KMS-11 (cell line): ENCODE results near the gene CYB5RL.

Experiments
- H2AFZ ChIP-seq: fragments of 200-600 bp; sonication (generic); 2 replicates; pipeline ENCODE4 v1.6.1; 2016; ENCODE audit warnings: antibody characterized with exemption, mixed run types, low read depth
- H3K27ac ChIP-seq: fragments of 200-600 bp; sonication (generic); 2 replicates; pipeline ENCODE4 v1.6.1; 2016; ENCODE audit warnings: mild to moderate bottlenecking, mixed run types
- H3K27me3 ChIP-seq: fragments of 200-600 bp; sonication (generic); 2 replicates; pipeline ENCODE4 v1.6.1; 2017; ENCODE audit warnings: mild to moderate bottlenecking, low read depth, mixed run types, moderate library complexity; ENCODE audit not compliant: insufficient read depth
- H3K36me3 ChIP-seq: fragments of 200-600 bp; sonication (generic); 2 replicates; pipeline ENCODE4 v1.6.1; 2017; ENCODE audit warnings: mild to moderate bottlenecking, mixed run types; ENCODE audit not compliant: insufficient read depth
- H3K4me1 ChIP-seq: fragments of 200-600 bp; sonication (generic); 2 replicates; pipeline ENCODE4 v1.6.1; 2016; ENCODE audit warnings: mild to moderate bottlenecking, low read depth, mixed run types; ENCODE audit not compliant: poor library complexity, severe bottlenecking
- H3K4me2 ChIP-seq: fragments of 200-600 bp; sonication (generic); 2 replicates; pipeline ENCODE4 v1.7.0; 2016; ENCODE audit warnings: mild to moderate bottlenecking, mixed run types
- H3K4me3 ChIP-seq: fragments of 200-600 bp; sonication (generic); IDR thresholded peaks from 2 replicates; pipeline ENCODE4 v1.6.1; 2017; ENCODE audit warnings: low read depth, low read length, mixed read lengths; ENCODE audit not compliant: insufficient read depth
- H3K79me2 ChIP-seq: fragments of 200-600 bp; sonication (generic); 2 replicates; pipeline ENCODE4 v1.6.1; 2016; ENCODE audit warnings: low read depth, mixed run types; ENCODE audit not compliant: insufficient read depth
- H3K9ac ChIP-seq: fragments of 200-600 bp; sonication (generic); 2 replicates; pipeline ENCODE4 v1.6.1; 2016; ENCODE audit warnings: mild to moderate bottlenecking, mixed run types
- H4K20me1 ChIP-seq: fragments of 200-600 bp; sonication (generic); 2 replicates; pipeline ENCODE4 v1.6.1; 2016; ENCODE audit warnings: mild to moderate bottlenecking, mixed run types; ENCODE audit not compliant: insufficient read depth
- CTCF ChIP-seq: fragments of 200-600 bp; sonication (generic); conservative IDR thresholded peaks from 2 replicates; pipeline ENCODE4 v1.6.1; 2017; ENCODE audit warnings: low read depth, mild to moderate bottlenecking, antibody characterized with exemption, low read length, moderate library complexity, mixed read lengths

Gene CYB5RL

GRCh38 chr1:54240741-54241335, 41.0 kb upstream of the CYB5RL start:
- no peaks in the 10 kb centered on the region for H3K79me2 ChIP-seq
- TF ChIP-seq CTCF: no peak
- no peak overlapping the region for H3K4me2 ChIP-seq
- no peak overlapping the region for H2AFZ ChIP-seq
- no peaks in the 10 kb centered on the region for H3K4me1 ChIP-seq
- no peak overlapping the region for H3K9ac ChIP-seq
- no peaks in the 10 kb centered on the region for H3K27me3 ChIP-seq
- no peaks in the 10 kb centered on the region for H4K20me1 ChIP-seq
- no peak overlapping the region for H3K27ac ChIP-seq
- H3K36me3 ChIP-seq: no peaks in the 10 kb centered on the region
- no peak overlapping the region for H3K4me3 ChIP-seq

DNA sequence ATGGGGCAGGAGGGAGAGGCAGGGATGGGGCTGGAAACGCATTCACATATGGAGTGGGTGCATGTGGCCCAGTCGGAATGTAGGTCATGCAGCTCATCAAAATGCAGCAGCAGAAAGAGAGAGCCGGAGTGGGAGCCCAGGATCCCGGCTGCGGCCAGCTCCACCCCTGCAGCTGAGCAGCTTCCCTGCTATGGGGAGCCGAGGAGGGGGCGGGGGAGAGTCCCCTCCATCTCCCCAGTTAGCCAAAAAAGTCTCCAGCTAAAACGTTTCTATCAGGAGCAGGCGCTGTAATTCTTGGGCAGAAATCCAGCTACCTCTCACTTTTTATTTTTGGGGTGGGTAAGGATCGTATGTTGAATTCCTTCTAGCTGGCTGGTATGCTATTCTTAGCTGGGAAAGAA, 39.8 kb upstream of the CYB5RL start:
- Histone ChIP-seq H3K36me3 (no peaks in the 10 kb centered on the region), H2AFZ (no peak overlapping the region), H3K79me2 (no peaks in the 10 kb centered on the region), H3K27me3 (no peaks in the 10 kb centered on the region), H3K9ac (no peak overlapping the region), H3K27ac (no peak overlapping the region), H4K20me1 (no peaks in the 10 kb centered on the region), H3K4me3 (no peak overlapping the region), H3K4me2 (no peak overlapping the region), H3K4me1 (no peaks in the 10 kb centered on the region)
- TF ChIP-seq CTCF: no peak

GRCh38 chr1:54239035-54239383, 39.2 kb upstream of the CYB5RL start:
- H3K4me1 ChIP-seq: no peaks in the 10 kb centered on the region
- no peak overlapping the region for H2AFZ ChIP-seq
- H4K20me1 ChIP-seq: no peaks in the 10 kb centered on the region
- TF ChIP-seq CTCF: no peak
- H3K36me3 ChIP-seq: no peaks in the 10 kb centered on the region
- H3K79me2 ChIP-seq: no peaks in the 10 kb centered on the region
- no peak overlapping the region for H3K9ac ChIP-seq
- no peak overlapping the region for H3K4me3 ChIP-seq
- H3K4me2 ChIP-seq: no peak overlapping the region
- no peaks in the 10 kb centered on the region for H3K27me3 ChIP-seq
- no peak overlapping the region for H3K27ac ChIP-seq

- Histone ChIP-seq H3K79me2 (no peaks in the 10 kb centered on the region), H3K4me1 (no peaks in the 10 kb centered on the region), H2AFZ (no peak overlapping the region), H3K9ac (no peak overlapping the region), H3K4me2 (no peak overlapping the region), H3K27me3 (no peaks in the 10 kb centered on the region), H3K4me3 (no peak overlapping the region), H3K27ac (no peak overlapping the region), H3K36me3 (no peaks in the 10 kb centered on the region), H4K20me1 (no peaks in the 10 kb centered on the region)
- no peak for TF ChIP-seq CTCF
These were observed 38.7 kb upstream of the CYB5RL start for GRCh38 chr1:54238353-54239034.
